WTC11 (cell line): ENCODE data around the gene FXYD6. TPM values are rescaled to one million over a fixed set of nuclear protein-coding genes. Genes with fewer than 3 reads are reported as not detected.

Experiments used
- ATAC-seq: fragments of 200-7000 bp; cut with Tn5 transposase; 2 replicates; pipeline ENCODE4 v1.10.0; 2021; ENCODE audit warnings: mild to moderate bottlenecking, moderate library complexity
- CTCF ChIA-PET: fragments of 300-600 bp; sonication (Branson Sonifier 250); formaldehyde crosslinking; loops from one replicate; lab custom pipeline; 2021; ENCODE audit warnings: antibody characterized with exemption; lab: Charles Lee
- POLR2A ChIA-PET: fragments of 350-600 bp; sonication (Branson Sonifier 250); formaldehyde crosslinking; loops from one replicate; lab custom pipeline; 2021; ENCODE audit warnings: antibody characterized with exemption; lab: Charles Lee
- DNase-seq: peaks from one replicate; pipeline ENCODE4 v3.0.0; 2021; ENCODE audit warnings: low spot score
- H3K27ac Mint-ChIP-seq: 2 replicates; pipeline ENCODE4 v1.8.0; 2021; ENCODE audit warnings: mixed read lengths
- H3K27me3 Mint-ChIP-seq: 2 replicates; pipeline ENCODE4 v1.8.0; 2021; ENCODE audit warnings: low read depth, mild to moderate bottlenecking, moderate library complexity, mixed read lengths
- H3K36me3 Mint-ChIP-seq: 2 replicates; pipeline ENCODE4 v1.8.0; 2021; ENCODE audit warnings: mixed read lengths
- H3K4me1 Mint-ChIP-seq: 2 replicates; pipeline ENCODE4 v1.8.0; 2022; ENCODE audit warnings: mixed read lengths
- H3K4me3 Mint-ChIP-seq: 2 replicates; pipeline ENCODE4 v1.8.0; 2021; ENCODE audit warnings: mild to moderate bottlenecking, moderate library complexity, mixed read lengths
- H3K9me3 Mint-ChIP-seq: 2 replicates; pipeline ENCODE4 v1.8.0; 2021; ENCODE audit warnings: mixed read lengths
- CREB1 ChIP-seq: sonication (generic); formaldehyde crosslinking; IDR thresholded peaks from 2 replicates; pipeline ENCODE4 v1.8.0; 2023; ENCODE audit warnings: mild to moderate bottlenecking, missing genetic modification reagents
- EMX1 ChIP-seq: fragments of 250-450 bp; sonication (Bioruptor Pico); IDR thresholded peaks from 2 replicates; pipeline ENCODE4 v1.8.0; 2021; ENCODE audit warnings: mild to moderate bottlenecking
- ETV6 ChIP-seq: sonication (generic); formaldehyde crosslinking; IDR thresholded peaks from 2 replicates; pipeline ENCODE4 v1.8.1; 2022; ENCODE audit warnings: mild to moderate bottlenecking, missing genetic modification reagents
- GTF2I ChIP-seq: fragments of 250-450 bp; sonication (Bioruptor Pico); conservative IDR thresholded peaks from 2 replicates; pipeline ENCODE4 v1.4.0; 2021; ENCODE audit warnings: mild to moderate bottlenecking
- JAZF1 ChIP-seq: fragments of 250-450 bp; sonication (Bioruptor Pico); IDR thresholded peaks from 2 replicates; pipeline ENCODE4 v1.9.0; 2021; ENCODE audit warnings: moderate library complexity, mild to moderate bottlenecking, inconsistent platforms
- NR3C1 ChIP-seq: sonication (generic); formaldehyde crosslinking; conservative IDR thresholded peaks from 2 replicates; pipeline ENCODE4 v1.8.1; 2023; ENCODE audit warnings: low read depth, mild to moderate bottlenecking, missing genetic modification reagents
- RELA ChIP-seq: sonication (generic); formaldehyde crosslinking; IDR thresholded peaks from 2 replicates; pipeline ENCODE4 v1.8.1; 2022; ENCODE audit warnings: missing genetic modification reagents, mild to moderate bottlenecking, borderline replicate concordance
- TEAD1 ChIP-seq: sonication (generic); formaldehyde crosslinking; IDR thresholded peaks from 2 replicates; pipeline ENCODE4 v1.8.0; 2022; ENCODE audit warnings: mild to moderate bottlenecking, missing genetic modification reagents
- ZNF219 ChIP-seq: sonication (generic); formaldehyde crosslinking; IDR thresholded peaks from 2 replicates; pipeline ENCODE4 v1.8.0; 2023; ENCODE audit warnings: missing genetic modification reagents, mild to moderate bottlenecking, borderline replicate concordance
- ZNF232 ChIP-seq: sonication (generic); formaldehyde crosslinking; IDR thresholded peaks from 2 replicates; pipeline ENCODE4 v1.8.0; 2022; ENCODE audit warnings: mild to moderate bottlenecking, missing genetic modification reagents
- total RNA-seq: library from RNA; stranded (reverse); gene quantifications from 3 replicates; pipeline ENCODE4 v1.2.3, GENCODE V29; 2021
- TF ChIP-seq, protein P1 (sequence below): sonication (generic); formaldehyde crosslinking; IDR thresholded peaks from 2 replicates; pipeline ENCODE4 v1.8.0; 2022; ENCODE audit warnings: missing genetic modification reagents
- TF ChIP-seq, protein P2 (sequence below): sonication (generic); formaldehyde crosslinking; IDR thresholded peaks from 2 replicates; pipeline ENCODE4 v1.8.1; 2023; ENCODE audit warnings: mild to moderate bottlenecking, missing genetic modification reagents
- TF ChIP-seq, protein P3 (sequence below): sonication (generic); formaldehyde crosslinking; IDR thresholded peaks from 2 replicates; pipeline ENCODE4 v1.8.1; 2023; ENCODE audit warnings: mild to moderate bottlenecking, missing genetic modification reagents
- TF ChIP-seq, protein P4 (sequence below): fragments of 250-450 bp; sonication (Bioruptor Pico); IDR thresholded peaks from 2 replicates; pipeline ENCODE4 v1.9.0; 2021; ENCODE audit warnings: mild to moderate bottlenecking, borderline replicate concordance
- TF ChIP-seq, protein P5 (sequence below): fragments of 250-450 bp; sonication (Bioruptor Pico); IDR thresholded peaks from 2 replicates; pipeline ENCODE4 v1.8.0; 2021; ENCODE audit warnings: mild to moderate bottlenecking
- TF ChIP-seq, protein P6 (sequence below): sonication (generic); formaldehyde crosslinking; IDR thresholded peaks from 2 replicates; pipeline ENCODE4 v1.8.0; 2023; ENCODE audit warnings: missing genetic modification reagents
- TF ChIP-seq, protein P7 (sequence below): sonication (generic); formaldehyde crosslinking; IDR thresholded peaks from 2 replicates; pipeline ENCODE4 v1.8.1; 2022; ENCODE audit warnings: low read depth, mild to moderate bottlenecking, moderate library complexity, missing genetic modification reagents, borderline replicate concordance
- TF ChIP-seq, protein P8 (sequence below): fragments of 250-450 bp; sonication (Bioruptor Pico); IDR thresholded peaks from 2 replicates; pipeline ENCODE4 v1.9.0; 2021; ENCODE audit warnings: mild to moderate bottlenecking

FXYD6 gene
- total RNA-seq, 1 experiment from 2014 or later = 26.2 TPM

DNA sequence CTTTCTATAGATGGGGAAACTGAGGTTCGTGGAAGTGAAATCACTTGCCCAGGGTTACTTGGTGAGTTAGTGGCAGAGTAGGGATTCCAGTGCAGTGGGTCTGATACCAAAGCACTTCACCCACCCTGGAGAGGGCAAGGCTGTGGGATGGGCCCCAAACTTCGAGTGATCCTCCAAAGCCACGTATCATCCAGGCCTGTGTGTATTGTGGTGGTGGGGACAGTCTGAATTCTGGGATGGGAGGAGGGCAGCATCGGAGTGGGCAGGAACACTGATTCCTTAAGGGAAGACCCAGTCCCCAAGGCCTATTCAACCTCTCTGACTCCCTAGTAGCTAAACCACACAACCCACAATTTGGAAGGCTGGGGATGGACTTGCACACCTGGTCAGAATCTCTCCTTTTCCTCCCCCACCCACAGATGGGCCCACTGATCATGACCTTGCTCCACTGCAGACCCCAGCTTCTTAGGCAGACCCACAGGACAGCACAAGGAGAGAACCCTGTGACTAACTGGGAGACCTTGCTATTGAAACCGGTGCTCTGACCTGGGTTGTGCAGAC is 41.2 kb upstream of the FXYD6 start:
- H3K36me3 Mint-ChIP-seq = no peaks in the 10 kb centered on the region
- ChIA-PET POLR2A (no interaction called here), CTCF (interaction anchor here (4.7 kb wide), 1 partner anchor 29 kb away, joined by 23 read pairs; no protein-coding TSS in a partner anchor)
- H3K27me3 Mint-ChIP-seq = no peaks in the 10 kb centered on the region
- H3K27ac Mint-ChIP-seq = no peak overlapping the region
- no peak for ATAC-seq
- no peaks in the 10 kb centered on the region for H3K9me3 Mint-ChIP-seq
- no peak overlapping the region for H3K4me3 Mint-ChIP-seq
- no peak for DNase-seq
- H3K4me1 Mint-ChIP-seq = peaks cover 6% of the 10 kb centered on the region
- TF ChIP-seq, protein P1, sequence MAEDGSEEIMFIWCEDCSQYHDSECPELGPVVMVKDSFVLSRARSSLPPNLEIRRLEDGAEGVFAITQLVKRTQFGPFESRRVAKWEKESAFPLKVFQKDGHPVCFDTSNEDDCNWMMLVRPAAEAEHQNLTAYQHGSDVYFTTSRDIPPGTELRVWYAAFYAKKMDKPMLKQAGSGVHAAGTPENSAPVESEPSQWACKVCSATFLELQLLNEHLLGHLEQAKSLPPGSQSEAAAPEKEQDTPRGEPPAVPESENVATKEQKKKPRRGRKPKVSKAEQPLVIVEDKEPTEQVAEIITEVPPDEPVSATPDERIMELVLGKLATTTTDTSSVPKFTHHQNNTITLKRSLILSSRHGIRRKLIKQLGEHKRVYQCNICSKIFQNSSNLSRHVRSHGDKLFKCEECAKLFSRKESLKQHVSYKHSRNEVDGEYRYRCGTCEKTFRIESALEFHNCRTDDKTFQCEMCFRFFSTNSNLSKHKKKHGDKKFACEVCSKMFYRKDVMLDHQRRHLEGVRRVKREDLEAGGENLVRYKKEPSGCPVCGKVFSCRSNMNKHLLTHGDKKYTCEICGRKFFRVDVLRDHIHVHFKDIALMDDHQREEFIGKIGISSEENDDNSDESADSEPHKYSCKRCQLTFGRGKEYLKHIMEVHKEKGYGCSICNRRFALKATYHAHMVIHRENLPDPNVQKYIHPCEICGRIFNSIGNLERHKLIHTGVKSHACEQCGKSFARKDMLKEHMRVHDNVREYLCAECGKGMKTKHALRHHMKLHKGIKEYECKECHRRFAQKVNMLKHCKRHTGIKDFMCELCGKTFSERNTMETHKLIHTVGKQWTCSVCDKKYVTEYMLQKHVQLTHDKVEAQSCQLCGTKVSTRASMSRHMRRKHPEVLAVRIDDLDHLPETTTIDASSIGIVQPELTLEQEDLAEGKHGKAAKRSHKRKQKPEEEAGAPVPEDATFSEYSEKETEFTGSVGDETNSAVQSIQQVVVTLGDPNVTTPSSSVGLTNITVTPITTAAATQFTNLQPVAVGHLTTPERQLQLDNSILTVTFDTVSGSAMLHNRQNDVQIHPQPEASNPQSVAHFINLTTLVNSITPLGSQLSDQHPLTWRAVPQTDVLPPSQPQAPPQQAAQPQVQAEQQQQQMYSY (CRISPR knock-in tag) = no peak
- TF ChIP-seq EMX1 (no peak), ZNF219 (CRISPR knock-in tag) (no peak), JAZF1 (no peak), ETV6 (no peak), TEAD1 (CRISPR knock-in tag) (no peak), CREB1 (no peak), GTF2I (CRISPR knock-in tag) (no peak), RELA (CRISPR knock-in tag) (no peak), ZNF232 (CRISPR knock-in tag) (no peak), NR3C1 (CRISPR knock-in tag) (no peak)
- TF ChIP-seq, protein P2, sequence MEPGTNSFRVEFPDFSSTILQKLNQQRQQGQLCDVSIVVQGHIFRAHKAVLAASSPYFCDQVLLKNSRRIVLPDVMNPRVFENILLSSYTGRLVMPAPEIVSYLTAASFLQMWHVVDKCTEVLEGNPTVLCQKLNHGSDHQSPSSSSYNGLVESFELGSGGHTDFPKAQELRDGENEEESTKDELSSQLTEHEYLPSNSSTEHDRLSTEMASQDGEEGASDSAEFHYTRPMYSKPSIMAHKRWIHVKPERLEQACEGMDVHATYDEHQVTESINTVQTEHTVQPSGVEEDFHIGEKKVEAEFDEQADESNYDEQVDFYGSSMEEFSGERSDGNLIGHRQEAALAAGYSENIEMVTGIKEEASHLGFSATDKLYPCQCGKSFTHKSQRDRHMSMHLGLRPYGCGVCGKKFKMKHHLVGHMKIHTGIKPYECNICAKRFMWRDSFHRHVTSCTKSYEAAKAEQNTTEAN (CRISPR knock-in tag) = no peak
- TF ChIP-seq, protein P3, sequence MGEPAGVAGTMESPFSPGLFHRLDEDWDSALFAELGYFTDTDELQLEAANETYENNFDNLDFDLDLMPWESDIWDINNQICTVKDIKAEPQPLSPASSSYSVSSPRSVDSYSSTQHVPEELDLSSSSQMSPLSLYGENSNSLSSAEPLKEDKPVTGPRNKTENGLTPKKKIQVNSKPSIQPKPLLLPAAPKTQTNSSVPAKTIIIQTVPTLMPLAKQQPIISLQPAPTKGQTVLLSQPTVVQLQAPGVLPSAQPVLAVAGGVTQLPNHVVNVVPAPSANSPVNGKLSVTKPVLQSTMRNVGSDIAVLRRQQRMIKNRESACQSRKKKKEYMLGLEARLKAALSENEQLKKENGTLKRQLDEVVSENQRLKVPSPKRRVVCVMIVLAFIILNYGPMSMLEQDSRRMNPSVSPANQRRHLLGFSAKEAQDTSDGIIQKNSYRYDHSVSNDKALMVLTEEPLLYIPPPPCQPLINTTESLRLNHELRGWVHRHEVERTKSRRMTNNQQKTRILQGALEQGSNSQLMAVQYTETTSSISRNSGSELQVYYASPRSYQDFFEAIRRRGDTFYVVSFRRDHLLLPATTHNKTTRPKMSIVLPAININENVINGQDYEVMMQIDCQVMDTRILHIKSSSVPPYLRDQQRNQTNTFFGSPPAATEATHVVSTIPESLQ = no peak
- TF ChIP-seq, protein P4, sequence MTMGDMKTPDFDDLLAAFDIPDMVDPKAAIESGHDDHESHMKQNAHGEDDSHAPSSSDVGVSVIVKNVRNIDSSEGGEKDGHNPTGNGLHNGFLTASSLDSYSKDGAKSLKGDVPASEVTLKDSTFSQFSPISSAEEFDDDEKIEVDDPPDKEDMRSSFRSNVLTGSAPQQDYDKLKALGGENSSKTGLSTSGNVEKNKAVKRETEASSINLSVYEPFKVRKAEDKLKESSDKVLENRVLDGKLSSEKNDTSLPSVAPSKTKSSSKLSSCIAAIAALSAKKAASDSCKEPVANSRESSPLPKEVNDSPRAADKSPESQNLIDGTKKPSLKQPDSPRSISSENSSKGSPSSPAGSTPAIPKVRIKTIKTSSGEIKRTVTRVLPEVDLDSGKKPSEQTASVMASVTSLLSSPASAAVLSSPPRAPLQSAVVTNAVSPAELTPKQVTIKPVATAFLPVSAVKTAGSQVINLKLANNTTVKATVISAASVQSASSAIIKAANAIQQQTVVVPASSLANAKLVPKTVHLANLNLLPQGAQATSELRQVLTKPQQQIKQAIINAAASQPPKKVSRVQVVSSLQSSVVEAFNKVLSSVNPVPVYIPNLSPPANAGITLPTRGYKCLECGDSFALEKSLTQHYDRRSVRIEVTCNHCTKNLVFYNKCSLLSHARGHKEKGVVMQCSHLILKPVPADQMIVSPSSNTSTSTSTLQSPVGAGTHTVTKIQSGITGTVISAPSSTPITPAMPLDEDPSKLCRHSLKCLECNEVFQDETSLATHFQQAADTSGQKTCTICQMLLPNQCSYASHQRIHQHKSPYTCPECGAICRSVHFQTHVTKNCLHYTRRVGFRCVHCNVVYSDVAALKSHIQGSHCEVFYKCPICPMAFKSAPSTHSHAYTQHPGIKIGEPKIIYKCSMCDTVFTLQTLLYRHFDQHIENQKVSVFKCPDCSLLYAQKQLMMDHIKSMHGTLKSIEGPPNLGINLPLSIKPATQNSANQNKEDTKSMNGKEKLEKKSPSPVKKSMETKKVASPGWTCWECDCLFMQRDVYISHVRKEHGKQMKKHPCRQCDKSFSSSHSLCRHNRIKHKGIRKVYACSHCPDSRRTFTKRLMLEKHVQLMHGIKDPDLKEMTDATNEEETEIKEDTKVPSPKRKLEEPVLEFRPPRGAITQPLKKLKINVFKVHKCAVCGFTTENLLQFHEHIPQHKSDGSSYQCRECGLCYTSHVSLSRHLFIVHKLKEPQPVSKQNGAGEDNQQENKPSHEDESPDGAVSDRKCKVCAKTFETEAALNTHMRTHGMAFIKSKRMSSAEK = no peak
- TF ChIP-seq, protein P5, sequence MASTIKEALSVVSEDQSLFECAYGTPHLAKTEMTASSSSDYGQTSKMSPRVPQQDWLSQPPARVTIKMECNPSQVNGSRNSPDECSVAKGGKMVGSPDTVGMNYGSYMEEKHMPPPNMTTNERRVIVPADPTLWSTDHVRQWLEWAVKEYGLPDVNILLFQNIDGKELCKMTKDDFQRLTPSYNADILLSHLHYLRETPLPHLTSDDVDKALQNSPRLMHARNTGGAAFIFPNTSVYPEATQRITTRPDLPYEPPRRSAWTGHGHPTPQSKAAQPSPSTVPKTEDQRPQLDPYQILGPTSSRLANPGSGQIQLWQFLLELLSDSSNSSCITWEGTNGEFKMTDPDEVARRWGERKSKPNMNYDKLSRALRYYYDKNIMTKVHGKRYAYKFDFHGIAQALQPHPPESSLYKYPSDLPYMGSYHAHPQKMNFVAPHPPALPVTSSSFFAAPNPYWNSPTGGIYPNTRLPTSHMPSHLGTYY (CRISPR knock-in tag) = no peak
- TF ChIP-seq, protein P6, sequence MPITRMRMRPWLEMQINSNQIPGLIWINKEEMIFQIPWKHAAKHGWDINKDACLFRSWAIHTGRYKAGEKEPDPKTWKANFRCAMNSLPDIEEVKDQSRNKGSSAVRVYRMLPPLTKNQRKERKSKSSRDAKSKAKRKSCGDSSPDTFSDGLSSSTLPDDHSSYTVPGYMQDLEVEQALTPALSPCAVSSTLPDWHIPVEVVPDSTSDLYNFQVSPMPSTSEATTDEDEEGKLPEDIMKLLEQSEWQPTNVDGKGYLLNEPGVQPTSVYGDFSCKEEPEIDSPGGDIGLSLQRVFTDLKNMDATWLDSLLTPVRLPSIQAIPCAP (CRISPR knock-in tag) = no peak
- TF ChIP-seq, protein P7, sequence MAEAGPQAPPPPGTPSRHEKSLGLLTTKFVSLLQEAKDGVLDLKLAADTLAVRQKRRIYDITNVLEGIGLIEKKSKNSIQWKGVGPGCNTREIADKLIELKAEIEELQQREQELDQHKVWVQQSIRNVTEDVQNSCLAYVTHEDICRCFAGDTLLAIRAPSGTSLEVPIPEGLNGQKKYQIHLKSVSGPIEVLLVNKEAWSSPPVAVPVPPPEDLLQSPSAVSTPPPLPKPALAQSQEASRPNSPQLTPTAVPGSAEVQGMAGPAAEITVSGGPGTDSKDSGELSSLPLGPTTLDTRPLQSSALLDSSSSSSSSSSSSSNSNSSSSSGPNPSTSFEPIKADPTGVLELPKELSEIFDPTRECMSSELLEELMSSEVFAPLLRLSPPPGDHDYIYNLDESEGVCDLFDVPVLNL = no peak
- TF ChIP-seq, protein P8, sequence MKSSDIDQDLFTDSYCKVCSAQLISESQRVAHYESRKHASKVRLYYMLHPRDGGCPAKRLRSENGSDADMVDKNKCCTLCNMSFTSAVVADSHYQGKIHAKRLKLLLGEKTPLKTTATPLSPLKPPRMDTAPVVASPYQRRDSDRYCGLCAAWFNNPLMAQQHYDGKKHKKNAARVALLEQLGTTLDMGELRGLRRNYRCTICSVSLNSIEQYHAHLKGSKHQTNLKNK = no peak
- TF ChIP-seq, all 79 proteins: peak for 0
